Measurements from ENCODE around the gene EVI5. TPM values are rescaled to one million over a fixed set of nuclear protein-coding genes. Genes with fewer than 3 reads are reported as not detected.

EVI5 gene
- total RNA-seq, 1 experiment from 2014 or later, result 31.2 TPM

- intact Hi-C loops (cut with micrococcal nuclease; ENCODE audit: unreplicated experiment), result no loop called here
- H3K4me3 ChIP-seq (ENCODE audit: low read depth, low read length), result no peak overlapping the region
- no peaks in the 10 kb centered on the region for H3K4me1 ChIP-seq
- no peak overlapping the region for H3K4me3 Mint-ChIP-seq (ENCODE audit: unreplicated experiment)
- H3K27me3 Mint-ChIP-seq (ENCODE audit: insufficient read depth, unreplicated experiment), result no peaks in the 10 kb centered on the region
- TF ChIP-seq, protein P1, sequence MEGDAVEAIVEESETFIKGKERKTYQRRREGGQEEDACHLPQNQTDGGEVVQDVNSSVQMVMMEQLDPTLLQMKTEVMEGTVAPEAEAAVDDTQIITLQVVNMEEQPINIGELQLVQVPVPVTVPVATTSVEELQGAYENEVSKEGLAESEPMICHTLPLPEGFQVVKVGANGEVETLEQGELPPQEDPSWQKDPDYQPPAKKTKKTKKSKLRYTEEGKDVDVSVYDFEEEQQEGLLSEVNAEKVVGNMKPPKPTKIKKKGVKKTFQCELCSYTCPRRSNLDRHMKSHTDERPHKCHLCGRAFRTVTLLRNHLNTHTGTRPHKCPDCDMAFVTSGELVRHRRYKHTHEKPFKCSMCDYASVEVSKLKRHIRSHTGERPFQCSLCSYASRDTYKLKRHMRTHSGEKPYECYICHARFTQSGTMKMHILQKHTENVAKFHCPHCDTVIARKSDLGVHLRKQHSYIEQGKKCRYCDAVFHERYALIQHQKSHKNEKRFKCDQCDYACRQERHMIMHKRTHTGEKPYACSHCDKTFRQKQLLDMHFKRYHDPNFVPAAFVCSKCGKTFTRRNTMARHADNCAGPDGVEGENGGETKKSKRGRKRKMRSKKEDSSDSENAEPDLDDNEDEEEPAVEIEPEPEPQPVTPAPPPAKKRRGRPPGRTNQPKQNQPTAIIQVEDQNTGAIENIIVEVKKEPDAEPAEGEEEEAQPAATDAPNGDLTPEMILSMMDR (IDR thresholded peaks at IDR 0.05; ENCODE audit: insufficient read depth in 1 of 2, low read depth in 1 of 2, low read length in 1 of 2, severe bottlenecking in 1 of 2, unreplicated experiment in 1 of 2), result no peak
- no peaks in the 10 kb centered on the region for H3K27me3 ChIP-seq (replicated peaks; ENCODE audit: control insufficient read depth, insufficient read depth, low read length)
- CTCF ChIA-PET, result no interaction called here
- no peaks in the 10 kb centered on the region for H3K4me1 Mint-ChIP-seq (ENCODE audit: low read depth, unreplicated experiment)
- H3K27ac Mint-ChIP-seq (ENCODE audit: unreplicated experiment), result no peak overlapping the region
- no peak for DNase-seq
- H3K36me3 Mint-ChIP-seq (ENCODE audit: insufficient read depth, unreplicated experiment), result peaks cover 15% of the 10 kb centered on the region
- no TSS peak for BruUV-seq (replicated peaks)
- H3K9me3 ChIP-seq, result no peaks in the 10 kb centered on the region
- no peaks in the 10 kb centered on the region for H3K36me3 ChIP-seq (ENCODE audit: control insufficient read depth, insufficient read depth, low read length)
- POLR2A ChIA-PET, result no interaction called here
- H3K9me3 Mint-ChIP-seq (ENCODE audit: unreplicated experiment), result peaks cover 6% of the 10 kb centered on the region
These were observed 104.9 kb downstream of the EVI5 start for GRCh38 chr1:92679980-92680379.

GRCh38 chr1:92663775-92664174, 121.1 kb downstream of the EVI5 start:
- no peak overlapping the region for H3K4me3 ChIP-seq (ENCODE audit: low read depth, low read length)
- Mint-ChIP-seq H3K27me3 (ENCODE audit: insufficient read depth, unreplicated experiment) (no peaks in the 10 kb centered on the region), H3K9me3 (ENCODE audit: unreplicated experiment) (peaks cover 10% of the 10 kb centered on the region), H3K27ac (ENCODE audit: unreplicated experiment) (no peak overlapping the region), H3K4me3 (ENCODE audit: unreplicated experiment) (no peak overlapping the region), H3K36me3 (ENCODE audit: insufficient read depth, unreplicated experiment) (peaks cover 8% of the 10 kb centered on the region), H3K4me1 (ENCODE audit: low read depth, unreplicated experiment) (no peaks in the 10 kb centered on the region)
- DNase-seq, result no peak
- H3K27me3 ChIP-seq (replicated peaks; ENCODE audit: control insufficient read depth, insufficient read depth, low read length), result no peaks in the 10 kb centered on the region
- TF ChIP-seq, protein P1 (IDR thresholded peaks at IDR 0.05; ENCODE audit: insufficient read depth in 1 of 2, low read depth in 1 of 2, low read length in 1 of 2, severe bottlenecking in 1 of 2, unreplicated experiment in 1 of 2), result no peak
- H3K4me1 ChIP-seq, result no peaks in the 10 kb centered on the region
- H3K36me3 ChIP-seq (ENCODE audit: control insufficient read depth, insufficient read depth, low read length), result no peaks in the 10 kb centered on the region
- intact Hi-C loops (cut with micrococcal nuclease; ENCODE audit: unreplicated experiment), result no loop called here
- BruUV-seq (replicated peaks), result no TSS peak
- ChIA-PET POLR2A (no interaction called here), CTCF (no interaction called here)
- no peaks in the 10 kb centered on the region for H3K9me3 ChIP-seq

DNA sequence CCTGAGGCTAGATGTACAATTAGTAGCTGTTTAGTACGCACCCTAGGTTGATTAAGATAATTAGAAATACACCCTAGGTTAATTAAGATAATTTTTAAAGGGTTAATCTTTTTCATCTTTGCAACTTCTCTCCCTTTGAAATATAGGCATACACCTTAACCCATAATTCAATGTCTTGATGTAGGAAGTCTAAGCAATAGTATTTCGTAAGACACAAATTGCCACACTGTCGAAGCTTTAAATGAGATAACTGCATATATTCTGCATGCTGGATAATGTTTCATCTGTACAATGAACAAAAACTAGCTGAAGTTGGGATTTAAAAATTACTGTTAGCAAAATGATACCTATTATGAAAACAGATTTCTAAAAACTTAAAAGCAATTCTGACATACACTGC, 122.9 kb downstream of the EVI5 start:
- intact Hi-C loops (cut with micrococcal nuclease; ENCODE audit: unreplicated experiment), result no loop called here
- Histone ChIP-seq H3K36me3 (ENCODE audit: control insufficient read depth, insufficient read depth, low read length) (peaks cover 1% of the 10 kb centered on the region; the same call in 1 of the 2 replicates), H3K27me3 (replicated peaks; ENCODE audit: control insufficient read depth, insufficient read depth, low read length) (no peaks in the 10 kb centered on the region), H3K4me3 (ENCODE audit: low read depth, low read length) (no peak overlapping the region), H3K9me3 (no peaks in the 10 kb centered on the region), H3K4me1 (no peaks in the 10 kb centered on the region)
- Mint-ChIP-seq H3K9me3 (ENCODE audit: unreplicated experiment) (peaks cover 12% of the 10 kb centered on the region), H3K4me3 (ENCODE audit: unreplicated experiment) (no peak overlapping the region), H3K27me3 (ENCODE audit: insufficient read depth, unreplicated experiment) (no peaks in the 10 kb centered on the region), H3K4me1 (ENCODE audit: low read depth, unreplicated experiment) (no peaks in the 10 kb centered on the region), H3K27ac (ENCODE audit: unreplicated experiment) (no peak overlapping the region), H3K36me3 (ENCODE audit: insufficient read depth, unreplicated experiment) (peaks cover 26% of the 10 kb centered on the region)
- no TSS peak for BruUV-seq (replicated peaks)
- TF ChIP-seq, protein P1 (IDR thresholded peaks at IDR 0.05; ENCODE audit: insufficient read depth in 1 of 2, low read depth in 1 of 2, low read length in 1 of 2, severe bottlenecking in 1 of 2, unreplicated experiment in 1 of 2), result no peak
- DNase-seq, result no peak
- POLR2A ChIA-PET, result no interaction called here
- CTCF ChIA-PET, result no interaction called here

Data from Caco-2 (cell line).